Central memory CD4-positive, alpha-beta T cell (primary cell): Measurements from ENCODE around the gene ST8SIA2.

ENCODE experiments used
- DNase-seq: peaks from one replicate; pipeline ENCODE4 v3.0.0; 2022

ST8SIA2 gene

GRCh38 chr15:92399271-92399950 lies 5.7 kb downstream of the ST8SIA2 start:
- no peak for DNase-seq

GRCh38 chr15:92400573-92400972 lies 6.9 kb downstream of the ST8SIA2 start:
- no peak for DNase-seq

DNA sequence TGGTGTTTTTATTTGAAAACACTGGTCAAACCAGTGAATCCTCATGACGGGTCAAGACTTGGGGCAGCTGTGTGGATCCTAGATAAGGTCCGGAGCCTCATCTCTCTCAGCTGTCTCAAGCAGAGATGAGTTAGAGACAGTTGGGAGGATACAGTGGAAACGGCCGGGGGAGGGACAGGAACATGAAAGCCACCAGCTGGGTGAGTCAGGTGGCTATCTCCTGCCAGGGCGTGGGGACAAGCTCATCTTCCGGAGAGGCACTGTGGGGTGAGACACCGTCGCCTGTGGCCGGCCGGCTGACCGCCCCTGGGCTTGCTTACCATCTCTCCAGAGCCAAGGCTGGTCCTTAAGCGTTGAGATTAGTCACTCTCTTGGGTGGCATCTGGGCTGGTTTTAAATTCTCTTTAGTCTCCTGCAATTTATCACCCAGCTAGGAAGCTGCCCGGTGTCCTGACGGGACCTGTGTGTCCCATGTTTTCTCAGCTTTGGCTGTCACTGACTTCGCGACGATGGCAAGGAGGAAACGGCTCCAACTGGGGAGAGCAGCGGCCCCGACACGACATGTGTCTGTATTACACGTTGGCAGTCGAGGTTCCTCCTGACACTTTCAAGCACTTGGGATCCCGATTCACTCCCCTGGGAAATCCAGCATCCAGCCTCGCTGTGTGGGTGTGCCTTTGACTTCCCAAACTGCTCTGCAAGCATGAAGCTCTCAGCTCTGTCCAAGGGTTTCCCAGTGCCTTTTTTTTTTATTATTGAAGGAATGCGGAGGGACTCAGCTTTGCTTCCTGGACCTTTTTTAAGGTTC lies 7.5 kb downstream of the ST8SIA2 start:
- no peak for DNase-seq

GRCh38 chr15:92402751-92403150 lies 9.1 kb downstream of the ST8SIA2 start:
- no peak for DNase-seq

- DNase-seq: no peak
Measured at GRCh38 chr15:92405942-92406341, 12.3 kb downstream of the ST8SIA2 start.

GRCh38 chr15:92407321-92407720 lies 13.6 kb downstream of the ST8SIA2 start:
- no peak for DNase-seq

GRCh38 chr15:92407916-92408315 lies 14.2 kb downstream of the ST8SIA2 start:
- DNase-seq: no peak

DNA sequence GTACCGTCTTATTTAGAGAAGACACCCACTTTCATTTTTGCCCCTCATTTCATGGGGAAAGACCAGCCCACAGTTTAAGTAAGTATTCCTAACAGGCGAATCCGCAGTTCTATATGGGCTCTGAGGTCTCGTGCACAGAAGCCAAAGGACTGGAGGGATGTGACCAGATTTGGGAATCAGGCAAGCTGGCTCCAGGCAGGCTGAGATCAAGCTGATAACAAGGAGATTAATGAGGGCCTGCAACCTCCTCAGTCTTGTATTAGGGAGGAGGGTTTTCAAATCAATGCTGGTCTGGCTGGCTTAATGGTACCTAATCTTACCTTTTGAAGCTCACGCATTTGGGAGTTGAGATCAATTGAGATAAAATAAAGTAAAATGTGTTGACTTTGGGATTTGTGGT lies 15.3 kb downstream of the ST8SIA2 start:
- no peak for DNase-seq

DNA sequence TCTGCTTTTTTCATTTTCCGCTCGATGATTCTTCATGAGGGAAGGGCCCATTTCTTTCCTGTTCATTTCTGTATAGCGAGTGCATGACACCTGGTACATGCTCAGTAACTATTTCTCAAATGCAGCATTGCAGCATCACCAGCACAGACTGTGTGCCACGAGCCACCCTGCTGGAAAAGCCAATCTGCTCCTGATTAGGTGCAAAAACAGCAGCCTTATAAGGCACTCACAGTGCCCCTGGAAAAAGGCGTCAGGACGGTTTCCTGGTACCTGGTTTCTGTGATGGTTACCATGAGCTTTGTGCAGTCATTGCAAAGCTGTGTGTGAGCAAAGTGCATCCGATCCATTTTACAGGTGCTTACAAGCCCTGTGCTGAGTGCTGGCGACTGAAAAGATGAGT lies 15.8 kb downstream of the ST8SIA2 start:
- DNase-seq: no peak

GRCh38 chr15:92410537-92410936 lies 16.9 kb downstream of the ST8SIA2 start:
- no peak for DNase-seq

DNA sequence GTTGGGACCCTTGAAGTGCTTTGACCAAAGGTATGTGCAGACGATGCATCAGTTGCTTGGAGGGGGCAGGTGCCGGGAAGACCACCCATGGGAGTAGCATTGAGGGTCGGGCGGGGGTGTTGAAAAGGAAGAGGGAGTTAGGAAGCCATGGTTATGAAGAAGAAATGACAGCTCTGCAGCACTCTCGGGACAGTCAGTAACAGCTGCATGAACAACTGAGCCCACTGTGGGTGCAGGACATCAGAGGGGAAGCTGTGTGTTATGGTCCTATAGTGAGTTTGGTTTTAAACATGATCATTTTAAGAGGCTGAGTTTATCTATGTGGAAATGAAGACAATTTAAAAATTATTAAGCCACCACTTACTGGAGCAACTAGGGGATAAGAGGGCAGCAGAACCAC lies 17.6 kb downstream of the ST8SIA2 start:
- no peak for DNase-seq

- no peak for DNase-seq
Measured at GRCh38 chr15:92413510-92413909, 19.8 kb downstream of the ST8SIA2 start.

DNA sequence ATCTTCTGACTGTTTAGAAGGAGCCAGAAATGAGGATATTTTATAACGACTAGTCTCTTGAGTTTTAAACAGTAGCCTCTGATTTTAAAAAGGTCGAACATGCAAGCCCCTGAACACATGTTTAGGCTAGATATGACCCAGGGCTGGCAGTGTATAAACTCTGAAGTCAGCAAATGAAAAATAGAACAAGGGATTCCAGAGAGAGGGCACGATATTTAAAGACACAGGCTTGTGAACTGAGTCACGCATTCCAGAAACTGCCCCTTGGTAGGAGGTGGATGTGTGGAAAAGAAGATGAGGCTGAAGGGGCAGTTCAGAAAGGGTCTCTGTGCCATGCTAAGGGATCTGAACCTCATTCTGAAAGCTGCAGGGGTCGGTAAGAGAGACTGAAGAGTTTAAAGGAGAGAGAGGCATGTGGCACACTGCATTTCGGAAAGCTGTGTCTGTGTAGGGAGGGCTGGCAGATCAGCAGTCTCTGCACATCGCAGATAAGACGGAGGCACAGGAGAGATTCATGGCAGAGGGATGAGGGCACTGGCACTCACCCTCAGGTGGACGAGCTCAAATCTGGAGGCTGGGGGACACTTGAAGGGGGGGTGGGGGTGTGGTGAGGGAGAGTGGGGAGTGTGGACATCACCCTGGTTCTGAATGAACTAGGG lies 22.1 kb downstream of the ST8SIA2 start:
- DNase-seq: no peak

DNA sequence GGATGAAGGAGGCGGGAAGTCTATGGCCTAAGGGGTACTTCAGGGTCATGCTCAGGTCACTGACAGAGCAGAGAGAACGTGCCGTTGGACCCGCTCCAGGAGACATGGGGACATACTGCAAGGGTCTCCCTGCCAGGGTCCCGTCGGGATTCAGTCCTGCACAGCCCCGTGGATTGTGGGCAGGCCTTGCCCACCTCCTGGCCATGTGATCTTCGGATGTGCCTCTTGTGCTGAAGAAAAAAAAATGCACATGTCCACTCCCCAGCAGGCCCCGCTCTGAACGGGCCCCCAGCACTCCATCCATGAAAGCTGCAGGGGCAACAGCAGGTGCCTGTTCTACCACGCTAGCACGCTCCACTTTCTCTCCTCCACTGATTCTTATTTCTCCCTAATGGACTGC lies 22.9 kb downstream of the ST8SIA2 start:
- no peak for DNase-seq

- no peak for DNase-seq
Measured at GRCh38 chr15:92417716-92418115, 24.0 kb downstream of the ST8SIA2 start.

DNA sequence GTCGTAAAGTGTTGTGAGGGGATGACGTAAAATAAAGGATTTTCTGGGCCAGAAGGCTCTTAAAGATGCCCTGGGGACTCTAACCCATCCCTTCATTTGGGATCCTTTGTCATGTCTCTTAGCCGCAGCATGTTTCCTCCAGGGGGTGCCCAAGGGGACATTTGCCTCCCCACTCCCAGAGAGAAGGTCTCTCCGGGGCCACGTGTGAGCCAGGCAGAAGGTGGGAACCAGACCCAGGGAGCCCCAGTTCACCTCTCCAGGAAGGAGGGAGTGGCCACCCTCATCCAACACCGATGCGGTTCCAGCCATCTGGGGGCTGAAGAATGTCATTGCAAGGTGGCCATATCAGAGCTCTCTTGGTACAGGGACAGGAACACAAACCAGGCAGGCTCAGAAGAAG lies 25.2 kb downstream of the ST8SIA2 start:
- DNase-seq: no peak

- no peak for DNase-seq
Measured at GRCh38 chr15:92421976-92422375, 28.3 kb downstream of the ST8SIA2 start.

- no peak for DNase-seq
Measured at GRCh38 chr15:92425578-92426225, 32.0 kb downstream of the ST8SIA2 start.

DNA sequence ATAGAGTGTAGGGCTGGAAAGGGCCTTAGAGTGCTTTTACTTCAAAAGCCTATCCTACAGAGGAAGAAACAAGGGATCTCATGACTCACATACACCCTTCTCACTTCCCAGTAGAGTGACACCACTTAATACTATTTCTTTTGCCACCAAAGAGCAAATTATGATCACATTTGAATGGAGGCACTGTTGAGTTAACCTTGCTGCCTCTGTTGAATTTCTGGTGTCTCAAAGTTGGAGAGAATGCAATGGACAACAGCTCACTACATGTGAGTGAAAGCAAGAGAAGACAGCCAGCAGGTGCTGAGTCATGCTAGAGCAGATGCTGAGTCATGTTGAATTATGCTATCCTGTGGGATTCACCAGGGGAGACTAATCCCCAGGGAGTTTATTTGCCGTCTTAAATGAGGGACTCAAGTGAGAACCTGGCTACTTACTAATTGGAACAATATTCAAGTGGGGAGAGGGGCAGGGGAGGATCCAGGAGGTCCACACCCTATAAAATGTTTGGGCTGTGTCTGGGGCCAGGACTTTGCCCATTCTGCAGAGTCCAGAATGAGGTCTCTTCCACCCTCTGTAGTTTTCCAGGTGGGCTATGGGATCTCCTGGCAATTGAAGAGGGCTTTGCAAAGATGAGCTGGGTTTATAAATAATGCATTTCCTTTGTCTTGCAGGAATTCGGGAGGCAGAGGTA lies 35.8 kb downstream of the ST8SIA2 start:
- DNase-seq: no peak

GRCh38 chr15:92430069-92430440 lies 36.4 kb downstream of the ST8SIA2 start:
- DNase-seq: no peak

GRCh38 chr15:92435145-92435544 lies 41.5 kb downstream of the ST8SIA2 start:
- no peak for DNase-seq

DNA sequence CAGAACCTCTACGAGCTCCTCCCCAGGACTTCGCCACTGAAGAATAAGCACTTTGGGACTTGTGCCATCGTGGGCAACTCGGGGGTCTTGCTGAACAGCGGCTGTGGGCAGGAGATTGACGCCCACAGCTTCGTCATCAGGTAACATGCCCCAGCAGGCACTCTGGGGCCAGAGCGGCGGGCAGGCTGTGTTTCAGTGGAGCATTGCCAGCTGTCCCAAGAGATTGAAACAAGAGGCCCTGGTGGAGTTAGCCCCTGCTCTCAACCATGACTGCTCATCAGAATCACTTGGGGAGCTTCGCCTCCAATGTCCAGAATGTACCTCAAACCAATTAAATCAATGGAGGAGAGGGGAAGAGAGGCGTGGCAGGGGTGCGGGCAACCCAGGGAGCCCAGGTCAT lies 44.8 kb downstream of the ST8SIA2 start:
- DNase-seq: no peak

- DNase-seq: no peak
Measured at GRCh38 chr15:92443381-92443780, 49.7 kb downstream of the ST8SIA2 start.
